Neural cell (in vitro differentiated cells): ENCODE data around the gene KNL1. TPM values are rescaled to one million over a fixed set of nuclear protein-coding genes. Genes with fewer than 3 reads are reported as not detected.

Experiments
- H2AFZ ChIP-seq: fragments of 200-600, 300-800 bp; sonication (generic), shearing (Covaris generic); 2 replicates; pipeline ENCODE4 v1.6.0; 2014; ENCODE audit warnings: low read depth, mild to moderate bottlenecking, antibody characterized with exemption, low read length, moderate library complexity
- H3F3A ChIP-seq: fragments of 200-600 bp; shearing (Covaris generic); 2 replicates; pipeline ENCODE4 v1.6.1; 2016; ENCODE audit warnings: mild to moderate bottlenecking, moderate library complexity, mixed read lengths, antibody characterized with exemption, low read length; ENCODE audit not compliant: insufficient read depth, poor library complexity, severe bottlenecking
- H3K27ac ChIP-seq: fragments of 200-600, 300-800 bp; sonication (generic), shearing (Covaris generic); 2 replicates; pipeline ENCODE4 v1.5.1; 2014; ENCODE audit warnings: mild to moderate bottlenecking, low read length, moderate library complexity
- H3K27me3 ChIP-seq: fragments of 300-800, 200-600 bp; sonication (generic), shearing (Covaris generic); 2 replicates; pipeline ENCODE4 v1.6.0; 2014; ENCODE audit warnings: mild to moderate bottlenecking, low read depth, low read length, moderate library complexity; ENCODE audit not compliant: insufficient read depth
- H3K36me3 ChIP-seq: fragments of 300-800, 200-600 bp; sonication (generic), shearing (Covaris generic); 2 replicates; pipeline ENCODE4 v1.5.1; 2014; ENCODE audit warnings: mild to moderate bottlenecking, antibody characterized with exemption, low read length, moderate library complexity; ENCODE audit not compliant: insufficient read depth
- H3K4me2 ChIP-seq: fragments of 300-800, 200-600 bp; sonication (generic), shearing (Covaris generic); 2 replicates; pipeline ENCODE4 v1.6.0; 2014; ENCODE audit warnings: mild to moderate bottlenecking, low read length
- H3K4me3 ChIP-seq: fragments of 300-800, 200-600 bp; sonication (generic), shearing (Covaris generic); 2 replicates; pipeline ENCODE4 v1.5.1; 2014; ENCODE audit warnings: mild to moderate bottlenecking, low read length, moderate library complexity
- H3K79me2 ChIP-seq: fragments of 200-600 bp; shearing (Covaris generic); replicated peaks from 2 replicates; pipeline ENCODE4 v1.6.0; 2014; ENCODE audit warnings: mild to moderate bottlenecking, low read length, moderate library complexity; ENCODE audit not compliant: insufficient read depth
- H3K9ac ChIP-seq: fragments of 300-800, 200-600 bp; sonication (generic), shearing (Covaris generic); 2 replicates; pipeline ENCODE4 v1.6.1; 2016; ENCODE audit warnings: mild to moderate bottlenecking, low read length, mixed read lengths
- H3K9me2 ChIP-seq: fragments of 200-600 bp; shearing (Covaris generic); 2 replicates; pipeline ENCODE4 v1.6.1; 2016; ENCODE audit warnings: mild to moderate bottlenecking, low read length, mixed read lengths; ENCODE audit not compliant: insufficient read depth
- H3K9me3 ChIP-seq: fragments of 200-600, 300-800 bp; sonication (generic), shearing (Covaris generic); 2 replicates; pipeline ENCODE4 v1.6.1; 2016; ENCODE audit warnings: mild to moderate bottlenecking, mixed run types, low read length, moderate library complexity, mixed read lengths
- H4K20me1 ChIP-seq: fragments of 200-600 bp; shearing (Covaris generic); 2 replicates; pipeline ENCODE4 v1.6.1; 2016; ENCODE audit warnings: mild to moderate bottlenecking, mixed run types; ENCODE audit not compliant: insufficient read depth
- EP300 ChIP-seq: fragments of 450-650 bp; conservative IDR thresholded peaks from 2 replicates; pipeline ENCODE4 v1.6.1; 2014; ENCODE audit warnings: antibody characterized with exemption, mild to moderate bottlenecking, moderate library complexity; ENCODE audit not compliant: poor library complexity, severe bottlenecking
- EZH2 ChIP-seq: fragments of 200-600, 300-800 bp; shearing (Covaris generic), sonication (generic); IDR thresholded peaks from 2 replicates; pipeline ENCODE4 v1.6.1; 2014; ENCODE audit warnings: antibody characterized with exemption, low read length, borderline replicate concordance, mild to moderate bottlenecking; ENCODE audit not compliant: insufficient read depth, poor library complexity, severe bottlenecking
- MXI1 ChIP-seq: fragments of 450-650 bp; conservative IDR thresholded peaks from 2 replicates; pipeline ENCODE4 v1.6.1; 2014; ENCODE audit warnings: antibody characterized with exemption, mild to moderate bottlenecking; ENCODE audit not compliant: poor library complexity, severe bottlenecking
- POLR2AphosphoS5 ChIP-seq: IDR thresholded peaks from 2 replicates; pipeline ENCODE4 v1.6.1; 2012
- RAD21 ChIP-seq: fragments of 450-650 bp; conservative IDR thresholded peaks from 2 replicates; pipeline ENCODE4 v1.6.1; 2014; ENCODE audit warnings: antibody characterized with exemption, mild to moderate bottlenecking, moderate library complexity
- SMC3 ChIP-seq: fragments of 450-650 bp; conservative IDR thresholded peaks from 2 replicates; pipeline ENCODE4 v1.6.1; 2014; ENCODE audit warnings: antibody characterized with exemption, mild to moderate bottlenecking, moderate library complexity; ENCODE audit not compliant: poor library complexity
- TAF1 ChIP-seq: IDR thresholded peaks from 2 replicates; pipeline ENCODE4 v1.6.1; 2012; ENCODE audit warnings: low read depth
- polyA plus RNA-seq: library from polyadenylated mRNA; depleted of rRNA; stranded (reverse); fragments of >200 nt; gene quantifications from 2 replicates; pipeline ENCODE4 v1.2.3, GENCODE V29; 2014
- TF ChIP-seq, protein P1 (sequence below): fragments of 450-650 bp; IDR thresholded peaks from 2 replicates; pipeline ENCODE4 v1.5.1; 2014; ENCODE audit warnings: antibody characterized with exemption, mild to moderate bottlenecking, moderate library complexity; ENCODE audit not compliant: poor library complexity, severe bottlenecking
- TF ChIP-seq, protein P2 (sequence below): IDR thresholded peaks from 2 replicates; pipeline ENCODE4 v1.6.1; 2012; ENCODE audit warnings: borderline replicate concordance

The KNL1 gene
- polyA plus RNA-seq, 1 donor from 2014 or later: 2.4 TPM

DNA sequence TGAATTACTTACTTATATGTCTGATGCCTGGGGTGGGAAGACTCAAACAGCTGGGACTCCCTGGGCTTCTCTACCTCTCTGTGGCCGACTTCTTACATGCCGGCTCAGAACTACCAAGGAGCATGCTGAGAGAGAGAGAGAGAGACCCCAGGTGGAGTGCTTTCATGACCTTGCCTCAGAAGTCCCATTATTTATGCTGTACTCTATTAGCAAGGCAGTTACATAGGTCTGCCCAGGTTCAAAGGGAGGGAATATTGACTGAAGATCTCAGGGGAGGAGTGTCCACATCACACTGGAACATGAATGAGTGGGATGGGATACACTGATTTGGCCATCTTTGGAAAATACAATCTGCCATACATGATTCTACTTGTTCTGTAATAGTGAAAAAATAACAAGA is 45.4 kb upstream of the KNL1 start:
- Histone ChIP-seq H3K9me3 (no peaks in the 10 kb centered on the region), H3K27ac (no peak overlapping the region), H3K4me3 (no peak overlapping the region), H3K27me3 (no peaks in the 10 kb centered on the region), H3K9me2 (no peaks in the 10 kb centered on the region), H3F3A (peaks cover 4% of the 10 kb centered on the region), H4K20me1 (no peaks in the 10 kb centered on the region), H3K9ac (no peak overlapping the region), H2AFZ (no peak overlapping the region), H3K36me3 (no peaks in the 10 kb centered on the region), H3K79me2 (no peaks in the 10 kb centered on the region), H3K4me2 (no peak overlapping the region)
- TF ChIP-seq RAD21: no peak
- no peak for TF ChIP-seq SMC3
- TF ChIP-seq, protein P1, sequence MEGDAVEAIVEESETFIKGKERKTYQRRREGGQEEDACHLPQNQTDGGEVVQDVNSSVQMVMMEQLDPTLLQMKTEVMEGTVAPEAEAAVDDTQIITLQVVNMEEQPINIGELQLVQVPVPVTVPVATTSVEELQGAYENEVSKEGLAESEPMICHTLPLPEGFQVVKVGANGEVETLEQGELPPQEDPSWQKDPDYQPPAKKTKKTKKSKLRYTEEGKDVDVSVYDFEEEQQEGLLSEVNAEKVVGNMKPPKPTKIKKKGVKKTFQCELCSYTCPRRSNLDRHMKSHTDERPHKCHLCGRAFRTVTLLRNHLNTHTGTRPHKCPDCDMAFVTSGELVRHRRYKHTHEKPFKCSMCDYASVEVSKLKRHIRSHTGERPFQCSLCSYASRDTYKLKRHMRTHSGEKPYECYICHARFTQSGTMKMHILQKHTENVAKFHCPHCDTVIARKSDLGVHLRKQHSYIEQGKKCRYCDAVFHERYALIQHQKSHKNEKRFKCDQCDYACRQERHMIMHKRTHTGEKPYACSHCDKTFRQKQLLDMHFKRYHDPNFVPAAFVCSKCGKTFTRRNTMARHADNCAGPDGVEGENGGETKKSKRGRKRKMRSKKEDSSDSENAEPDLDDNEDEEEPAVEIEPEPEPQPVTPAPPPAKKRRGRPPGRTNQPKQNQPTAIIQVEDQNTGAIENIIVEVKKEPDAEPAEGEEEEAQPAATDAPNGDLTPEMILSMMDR: no peak
- TF ChIP-seq EP300: no peak
- TF ChIP-seq MXI1: no peak
- TF ChIP-seq EZH2: no peak
- TF ChIP-seq POLR2AphosphoS5: no peak
- TF ChIP-seq, protein P2, sequence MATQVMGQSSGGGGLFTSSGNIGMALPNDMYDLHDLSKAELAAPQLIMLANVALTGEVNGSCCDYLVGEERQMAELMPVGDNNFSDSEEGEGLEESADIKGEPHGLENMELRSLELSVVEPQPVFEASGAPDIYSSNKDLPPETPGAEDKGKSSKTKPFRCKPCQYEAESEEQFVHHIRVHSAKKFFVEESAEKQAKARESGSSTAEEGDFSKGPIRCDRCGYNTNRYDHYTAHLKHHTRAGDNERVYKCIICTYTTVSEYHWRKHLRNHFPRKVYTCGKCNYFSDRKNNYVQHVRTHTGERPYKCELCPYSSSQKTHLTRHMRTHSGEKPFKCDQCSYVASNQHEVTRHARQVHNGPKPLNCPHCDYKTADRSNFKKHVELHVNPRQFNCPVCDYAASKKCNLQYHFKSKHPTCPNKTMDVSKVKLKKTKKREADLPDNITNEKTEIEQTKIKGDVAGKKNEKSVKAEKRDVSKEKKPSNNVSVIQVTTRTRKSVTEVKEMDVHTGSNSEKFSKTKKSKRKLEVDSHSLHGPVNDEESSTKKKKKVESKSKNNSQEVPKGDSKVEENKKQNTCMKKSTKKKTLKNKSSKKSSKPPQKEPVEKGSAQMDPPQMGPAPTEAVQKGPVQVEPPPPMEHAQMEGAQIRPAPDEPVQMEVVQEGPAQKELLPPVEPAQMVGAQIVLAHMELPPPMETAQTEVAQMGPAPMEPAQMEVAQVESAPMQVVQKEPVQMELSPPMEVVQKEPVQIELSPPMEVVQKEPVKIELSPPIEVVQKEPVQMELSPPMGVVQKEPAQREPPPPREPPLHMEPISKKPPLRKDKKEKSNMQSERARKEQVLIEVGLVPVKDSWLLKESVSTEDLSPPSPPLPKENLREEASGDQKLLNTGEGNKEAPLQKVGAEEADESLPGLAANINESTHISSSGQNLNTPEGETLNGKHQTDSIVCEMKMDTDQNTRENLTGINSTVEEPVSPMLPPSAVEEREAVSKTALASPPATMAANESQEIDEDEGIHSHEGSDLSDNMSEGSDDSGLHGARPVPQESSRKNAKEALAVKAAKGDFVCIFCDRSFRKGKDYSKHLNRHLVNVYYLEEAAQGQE: no peak
- TF ChIP-seq TAF1: no peak

DNA sequence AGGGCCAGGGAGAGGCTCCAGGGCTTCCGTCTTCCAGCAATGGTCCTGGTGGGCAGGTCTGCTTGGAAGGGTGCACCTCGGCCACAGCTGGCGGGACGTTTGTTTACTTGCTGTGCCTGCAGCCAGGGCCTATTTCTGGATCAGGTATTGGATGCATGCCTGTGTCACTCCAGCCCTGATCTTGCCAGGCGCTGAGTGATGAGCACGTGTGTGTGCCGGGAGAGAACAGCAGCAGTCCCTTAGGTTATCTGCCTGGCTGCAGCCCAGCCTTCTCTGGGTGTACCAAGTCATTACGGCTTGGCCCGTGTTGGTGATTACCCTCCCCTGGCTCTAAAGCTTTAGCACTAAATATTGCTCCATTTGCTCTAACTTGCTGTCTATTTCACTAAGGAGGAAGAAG is 44.2 kb upstream of the KNL1 start:
- H3K4me2 ChIP-seq: no peak overlapping the region
- no peaks in the 10 kb centered on the region for H3K9me2 ChIP-seq
- no peak overlapping the region for H2AFZ ChIP-seq
- peaks cover 4% of the 10 kb centered on the region for H3F3A ChIP-seq
- H3K27ac ChIP-seq: no peak overlapping the region
- H3K27me3 ChIP-seq: no peaks in the 10 kb centered on the region
- no peak overlapping the region for H3K4me3 ChIP-seq
- no peaks in the 10 kb centered on the region for H4K20me1 ChIP-seq
- TF ChIP-seq EZH2 (no peak), SMC3 (no peak), TAF1 (no peak), EP300 (no peak), RAD21 (no peak), POLR2AphosphoS5 (no peak), MXI1 (no peak)
- TF ChIP-seq, protein P2: no peak
- TF ChIP-seq, protein P1: no peak
- H3K36me3 ChIP-seq: no peaks in the 10 kb centered on the region
- no peaks in the 10 kb centered on the region for H3K79me2 ChIP-seq
- H3K9me3 ChIP-seq: no peaks in the 10 kb centered on the region
- H3K9ac ChIP-seq: no peak overlapping the region
